Suprapubic skin (tissue), 4 donors: ENCODE measurements around the gene JMJD1C. TPM values are rescaled to one million over a fixed set of nuclear protein-coding genes. Genes with fewer than 3 reads are reported as not detected.

Experiments
- DNase-seq, 2 donors: peaks; one replicate each; pipeline ENCODE4 v3.0.0-alpha.2; 2019; ENCODE audit warnings: low spot score in 2 of 2
- H3K27ac ChIP-seq: fragments of 200-600 bp; sonication (generic); one replicate; pipeline ENCODE4 v1.5.1; 2019
- H3K27me3 ChIP-seq: fragments of 200-600 bp; sonication (generic); one replicate; pipeline ENCODE4 v1.5.1; 2019
- H3K36me3 ChIP-seq: fragments of 200-600 bp; sonication (generic); one replicate; pipeline ENCODE4 v1.5.1; 2019
- H3K4me1 ChIP-seq: fragments of 200-600 bp; sonication (generic); one replicate; pipeline ENCODE4 v1.5.1; 2019
- H3K4me3 ChIP-seq: fragments of 200-600 bp; sonication (generic); one replicate; pipeline ENCODE4 v1.5.1; 2019; ENCODE audit warnings: mild to moderate bottlenecking
- H3K9me3 ChIP-seq: fragments of 200-600 bp; sonication (generic); one replicate; pipeline ENCODE4 v1.5.1; 2019
- CTCF ChIP-seq, 2 donors: fragments of 200-600 bp in 1 of 2; fragments of 450-650 bp in 1 of 2; sonication (generic) in 1 of 2; IDR thresholded peaks; one replicate each; pipeline ENCODE4 v1.5.1; 2016 to 2019; ENCODE audit warnings: antibody characterized with exemption in 2 of 2, mild to moderate bottlenecking in 1 of 2, moderate library complexity in 1 of 2
- EP300 ChIP-seq: sonication (generic); formaldehyde crosslinking; IDR thresholded peaks from one replicate; pipeline ENCODE4 v1.6.1; 2017; ENCODE audit warnings: antibody characterized with exemption
- POLR2A ChIP-seq, 2 donors: fragments of 450-650 bp; IDR thresholded peaks; one replicate each; pipeline ENCODE4 v1.6.1; 2017; ENCODE audit warnings: antibody characterized with exemption in 2 of 2, mild to moderate bottlenecking in 2 of 2, moderate library complexity in 2 of 2
- POLR2AphosphoS5 ChIP-seq, 3 donors: sonication (generic); formaldehyde crosslinking; IDR thresholded peaks; one replicate each; pipeline ENCODE4 v1.6.1; 2017; ENCODE audit warnings: antibody characterized with exemption in 3 of 3
- WGBS: methylation state at CpG from one replicate; pipeline ENCODE4 v1.1.5; 2018; 5-methylcytosine and 5-hydroxymethylcytosine counted together
- total RNA-seq, 4 donors: library from RNA; depleted of rRNA; stranded (reverse); fragments of >200 nt; gene quantifications; one replicate each; pipeline ENCODE4 v1.1.0, GENCODE V29; 2016

JMJD1C gene
- total RNA-seq, 4 donors from 2014 or later, result 78.6 to 127 (median 97.5) TPM

- Histone ChIP-seq H3K27me3 (no peaks in the 10 kb centered on the region), H3K36me3 (no peaks in the 10 kb centered on the region), H3K9me3 (no peaks in the 10 kb centered on the region), H3K4me3 (no peak overlapping the region), H3K27ac (no peak overlapping the region), H3K4me1 (peaks cover 3% of the 10 kb centered on the region)
- DNase-seq, result no peak
- no peak for TF ChIP-seq EP300
- no peak for TF ChIP-seq POLR2AphosphoS5 (IDR thresholded peaks at IDR 0.05)
- no peak for TF ChIP-seq CTCF (IDR thresholded peaks at IDR 0.05)
- no peak for TF ChIP-seq POLR2A (IDR thresholded peaks at IDR 0.05)
- WGBS, result 92% methylated on average over 7 of the region's 7 CpGs
Measured at GRCh38 chr10:63393050-63393449, 72.7 kb downstream of the JMJD1C start.

DNA sequence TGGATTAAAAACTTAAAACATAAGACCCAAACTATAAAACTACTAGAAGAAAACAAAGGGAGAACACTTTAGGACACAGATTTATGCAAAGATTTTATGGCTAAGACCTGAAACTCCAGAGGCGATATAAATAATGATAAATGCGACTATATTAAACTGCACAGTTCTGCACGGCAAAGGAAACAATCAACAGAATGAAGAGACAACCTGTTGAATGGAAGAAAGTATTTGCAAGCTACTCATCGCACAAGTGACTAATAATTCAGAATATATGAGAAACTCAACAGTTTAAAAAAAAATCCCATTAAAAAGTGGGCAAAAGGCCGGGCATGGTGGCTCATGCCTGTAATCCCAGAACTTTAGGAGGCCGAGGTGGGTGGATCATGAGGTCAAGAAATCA is 73.6 kb downstream of the JMJD1C start:
- no peak overlapping the region for H3K27ac ChIP-seq
- H3K9me3 ChIP-seq, result no peaks in the 10 kb centered on the region
- DNase-seq, result no peak
- TF ChIP-seq POLR2AphosphoS5 (IDR thresholded peaks at IDR 0.05) (no peak), POLR2A (IDR thresholded peaks at IDR 0.05) (no peak), CTCF (IDR thresholded peaks at IDR 0.05) (no peak), EP300 (no peak)
- WGBS, result 95% methylated on average over 6 of the region's 6 CpGs
- H3K27me3 ChIP-seq, result no peaks in the 10 kb centered on the region
- H3K36me3 ChIP-seq, result no peaks in the 10 kb centered on the region
- no peak overlapping the region for H3K4me3 ChIP-seq
- H3K4me1 ChIP-seq, result peaks cover 3% of the 10 kb centered on the region

GRCh38 chr10:63391812-63392211 is 74.0 kb downstream of the JMJD1C start:
- Histone ChIP-seq H3K27ac (no peak overlapping the region), H3K36me3 (no peaks in the 10 kb centered on the region), H3K4me1 (peaks cover 3% of the 10 kb centered on the region), H3K4me3 (no peak overlapping the region), H3K27me3 (no peaks in the 10 kb centered on the region), H3K9me3 (no peaks in the 10 kb centered on the region)
- DNase-seq, result no peak
- 91% methylated on average over 4 of the region's 4 CpGs for WGBS
- TF ChIP-seq CTCF (IDR thresholded peaks at IDR 0.05) (no peak), EP300 (no peak), POLR2A (IDR thresholded peaks at IDR 0.05) (no peak)

GRCh38 chr10:63390521-63390920 is 75.3 kb downstream of the JMJD1C start:
- Histone ChIP-seq H3K9me3 (no peaks in the 10 kb centered on the region), H3K27me3 (no peaks in the 10 kb centered on the region), H3K4me3 (no peak overlapping the region), H3K36me3 (no peaks in the 10 kb centered on the region), H3K4me1 (peaks cover 3% of the 10 kb centered on the region), H3K27ac (no peak overlapping the region)
- 100% methylated on average over 1 of the region's 1 CpG for WGBS
- TF ChIP-seq EP300 (no peak), POLR2AphosphoS5 (IDR thresholded peaks at IDR 0.05) (no peak)
- no peak for DNase-seq

GRCh38 chr10:63388421-63389031 is 77.3 kb downstream of the JMJD1C start:
- 63% methylated on average over 2 of the region's 2 CpGs for WGBS

More at GRCh38 chr10:63388421-63389031, 77.3 kb downstream of the JMJD1C start:
- Histone ChIP-seq H3K9me3 (no peaks in the 10 kb centered on the region), H3K4me1 (peaks cover 10% of the 10 kb centered on the region), H3K36me3 (no peaks in the 10 kb centered on the region), H3K27me3 (no peaks in the 10 kb centered on the region), H3K27ac (no peak overlapping the region), H3K4me3 (no peak overlapping the region)
- no peak for DNase-seq
- no peak for TF ChIP-seq POLR2A (IDR thresholded peaks at IDR 0.05)
- no peak for TF ChIP-seq CTCF (IDR thresholded peaks at IDR 0.05)
- TF ChIP-seq POLR2AphosphoS5 (IDR thresholded peaks at IDR 0.05), result no peak
- no peak for TF ChIP-seq EP300
